Pons (tissue), 1 donor: Measurements from ENCODE around the gene WNT9A.

Experiments
- DNase-seq: peaks from one replicate; pipeline ENCODE4 v3.0.0-alpha.2; 2016; ENCODE audit warnings: low spot score

The WNT9A gene

GRCh38 chr1:227897704-227898438 is 49.9 kb downstream of the WNT9A start:
- no peak for DNase-seq

- no peak for DNase-seq
Observed at GRCh38 chr1:227896710-227897655, 50.7 kb downstream of the WNT9A start.

GRCh38 chr1:227895828-227896685 is 51.7 kb downstream of the WNT9A start:
- peak; percentile 83 for DNase-seq

- DNase-seq, result no peak
Observed at GRCh38 chr1:227894831-227895451, 52.8 kb downstream of the WNT9A start.

- DNase-seq, result no peak
Observed at GRCh38 chr1:227893949-227894721, 53.6 kb downstream of the WNT9A start.

- DNase-seq, result no peak
Observed at GRCh38 chr1:227893300-227893948, 54.3 kb downstream of the WNT9A start.

GRCh38 chr1:227892489-227893299 is 55.0 kb downstream of the WNT9A start:
- no peak for DNase-seq

GRCh38 chr1:227891955-227892488 is 55.7 kb downstream of the WNT9A start:
- DNase-seq, result no peak

- DNase-seq, result no peak
Observed at GRCh38 chr1:227891223-227891954, 56.3 kb downstream of the WNT9A start.

GRCh38 chr1:227890451-227891222 is 57.1 kb downstream of the WNT9A start:
- DNase-seq, result no peak

GRCh38 chr1:227889863-227890405 is 57.8 kb downstream of the WNT9A start:
- DNase-seq, result no peak

GRCh38 chr1:227889047-227889862 is 58.5 kb downstream of the WNT9A start:
- no peak for DNase-seq

- no peak for DNase-seq
Observed at GRCh38 chr1:227888404-227889046, 59.2 kb downstream of the WNT9A start.

GRCh38 chr1:227887697-227888403 is 59.9 kb downstream of the WNT9A start:
- DNase-seq, result no peak

- no peak for DNase-seq
Observed at GRCh38 chr1:227886993-227887696, 60.6 kb downstream of the WNT9A start.
